22Rv1 (cell line): ENCODE measurements around the gene MELTF.
"Not testable (repeated sequence)": the region's sequence is repeated elsewhere in the genome, so short reads cannot be mapped to it uniquely, and the experiment has no call there.

Experiments
- CTCF ChIP-seq: fragments of 450-650 bp; IDR thresholded peaks from 2 replicates; pipeline ENCODE4 v1.5.1; 2017; ENCODE audit warnings: mild to moderate bottlenecking
- ZFX ChIP-seq: fragments of 450-650 bp; IDR thresholded peaks from 2 replicates; pipeline ENCODE4 v1.6.1; 2017; ENCODE audit warnings: antibody characterized with exemption, borderline replicate concordance

DNA sequence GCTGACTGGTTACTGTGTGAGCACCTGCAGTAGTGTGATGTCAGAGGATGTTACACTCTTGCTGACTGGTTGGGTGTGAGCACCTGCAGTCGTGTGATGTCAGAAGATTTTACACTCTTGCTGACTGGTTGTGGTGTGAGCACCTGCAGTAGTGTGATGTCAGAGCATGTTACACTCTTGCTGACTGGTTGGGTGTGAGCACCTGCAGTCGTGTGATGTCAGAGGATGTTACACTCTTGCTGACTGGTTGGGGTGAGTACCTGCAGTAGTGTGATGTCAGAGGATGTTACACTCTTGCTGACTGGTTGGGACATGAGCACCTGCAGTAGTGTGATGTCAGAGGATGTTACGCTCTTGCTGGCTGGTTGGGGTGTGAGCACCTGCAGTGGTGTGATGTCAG lies 4.1 kb upstream of the MELTF start:
- not testable (repeated sequence) for TF ChIP-seq CTCF, ZFX
